IMR-90 (cell line): ENCODE results near the gene SPRR1B. TPM values are rescaled to one million over a fixed set of nuclear protein-coding genes. Genes with fewer than 3 reads are reported as not detected.

Source experiments
- ATAC-seq: fragments of 200-7000 bp; cut with Tn5 transposase; 2 replicates; pipeline ENCODE4 v1.9.1; 2020; ENCODE audit warnings: low read depth, mild to moderate bottlenecking, moderate library complexity
- BruUV-seq: library from RNA; stranded (reverse); fragments of 400-500 nt; replicated peaks from 2 replicates; lab custom pipeline; 2021; lab: Mats Ljungman, UMichigan
- CTCF ChIA-PET: fragments of 300-600 bp; formaldehyde crosslinking; extraction: SDS; loops from one replicate; lab custom pipeline; 2021; ENCODE audit warnings: antibody characterized with exemption; lab: Yijun Ruan, JAX
- POLR2A ChIA-PET: fragments of 300-600 bp; sonication (Branson Sonifier 250); formaldehyde crosslinking; loops from one replicate; lab custom pipeline; 2022; ENCODE audit warnings: antibody characterized with exemption; ENCODE audit not compliant: unreplicated experiment; lab: Charles Lee
- DNase-seq: peaks from one replicate; pipeline ENCODE4 v3.0.0; 2013
- H2AFZ ChIP-seq: replicated peaks from 2 replicates; pipeline ENCODE3; 2013; ENCODE audit warnings: low read length, mild to moderate bottlenecking; ENCODE audit not compliant: poor library complexity
- H2AK5ac ChIP-seq: 2 replicates; pipeline ENCODE4 v1.6.1; 2013; ENCODE audit warnings: low read depth, low read length, inconsistent platforms
- H2AK9ac ChIP-seq: replicated peaks from 2 replicates; pipeline ENCODE3; 2013; ENCODE audit warnings: mild to moderate bottlenecking, low read depth, low read length, moderate library complexity; ENCODE audit not compliant: poor library complexity
- H2BK120ac ChIP-seq: 2 replicates; pipeline ENCODE4 v1.6.1; 2013; ENCODE audit warnings: low read depth, low read length, inconsistent platforms
- H2BK15ac ChIP-seq: 3 replicates; pipeline ENCODE4 v1.6.1; 2013; ENCODE audit warnings: low read depth, low read length, inconsistent platforms
- H2BK20ac ChIP-seq: 2 replicates; pipeline ENCODE4 v1.6.1; 2013; ENCODE audit warnings: low read depth, mild to moderate bottlenecking, inconsistent platforms, low read length, moderate library complexity
- H2BK5ac ChIP-seq: 2 replicates; pipeline ENCODE4 v1.6.1; 2013; ENCODE audit warnings: mild to moderate bottlenecking, low read depth, low read length, inconsistent platforms; ENCODE audit not compliant: poor library complexity, severe bottlenecking
- H3K14ac ChIP-seq: replicated peaks from 2 replicates; pipeline ENCODE4 v1.6.1; 2013; ENCODE audit warnings: low read depth, low read length, inconsistent platforms
- H3K18ac ChIP-seq: 2 replicates; pipeline ENCODE4 v1.6.1; 2013; ENCODE audit warnings: low read depth, low read length, control low read depth
- H3K23ac ChIP-seq: 2 replicates; pipeline ENCODE4 v1.6.1; 2013; ENCODE audit warnings: low read depth, low read length, inconsistent platforms
- H3K27ac ChIP-seq: 2 replicates; pipeline ENCODE4 v1.5.1; 2013; ENCODE audit warnings: mild to moderate bottlenecking, control low read depth, low read length; ENCODE audit not compliant: insufficient read depth
- H3K27me3 ChIP-seq: 2 replicates; pipeline ENCODE4 v1.6.1; 2013; ENCODE audit warnings: low read length; ENCODE audit not compliant: control insufficient read depth, insufficient read depth
- H3K36me3 ChIP-seq: 2 replicates; pipeline ENCODE4 v1.6.1; 2013; ENCODE audit warnings: low read length, mixed read lengths; ENCODE audit not compliant: control insufficient read depth, insufficient read depth
- H3K4ac ChIP-seq: 2 replicates; pipeline ENCODE4 v1.6.1; 2013; ENCODE audit warnings: low read depth, low read length, inconsistent platforms
- H3K4me1 ChIP-seq: 2 replicates; pipeline ENCODE4 v1.6.1; 2013; ENCODE audit warnings: low read length, mixed read lengths; ENCODE audit not compliant: control insufficient read depth, insufficient read depth
- H3K4me2 ChIP-seq: 2 replicates; pipeline ENCODE4 v1.6.1; 2013; ENCODE audit warnings: low read depth, mild to moderate bottlenecking, control low read depth, low read length, moderate library complexity
- H3K4me3 ChIP-seq: 2 replicates; pipeline ENCODE4 v1.5.1; 2013; ENCODE audit warnings: low read depth, mild to moderate bottlenecking, control low read depth, low read length, moderate library complexity; ENCODE audit not compliant: insufficient read depth
- H3K56ac ChIP-seq: 2 replicates; pipeline ENCODE4 v1.6.1; 2013; ENCODE audit warnings: low read length, inconsistent platforms; ENCODE audit not compliant: insufficient read depth; ENCODE audit errors: extremely low read depth
- H3K79me1 ChIP-seq, 2 experiments: 2 replicates each; pipeline ENCODE4 v1.6.1; 2013; ENCODE audit warnings: low read length in 2 of 2, inconsistent platforms in 1 of 2, low read depth in 1 of 2
- H3K9ac ChIP-seq: 2 replicates; pipeline ENCODE4 v1.6.1; 2013; ENCODE audit warnings: low read depth, low read length, control low read depth
- H3K9me1 ChIP-seq: 2 replicates; pipeline ENCODE4 v1.6.1; 2013; ENCODE audit warnings: low read length, inconsistent platforms; ENCODE audit not compliant: insufficient read depth
- H3K9me3 ChIP-seq: 2 replicates; pipeline ENCODE4 v1.6.1; 2013; ENCODE audit warnings: low read length; ENCODE audit not compliant: control insufficient read depth, insufficient read depth
- H4K20me1 ChIP-seq: 2 replicates; pipeline ENCODE4 v1.6.1; 2013; ENCODE audit warnings: low read length, inconsistent platforms; ENCODE audit not compliant: insufficient read depth
- H4K5ac ChIP-seq: 2 replicates; pipeline ENCODE4 v1.6.1; 2013; ENCODE audit warnings: mild to moderate bottlenecking, low read depth, low read length, control low read depth
- H4K8ac ChIP-seq, 2 experiments: 2 replicates each; pipeline ENCODE4 v1.6.1; 2013; ENCODE audit warnings: low read depth in 2 of 2, low read length in 2 of 2, control low read depth in 1 of 2, inconsistent platforms in 1 of 2
- H4K91ac ChIP-seq: 2 replicates; pipeline ENCODE4 v1.6.1; 2013; ENCODE audit warnings: low read depth, low read length, inconsistent platforms; ENCODE audit not compliant: insufficient read depth
- BHLHE40 ChIP-seq: fragments of 150-350 bp; IDR thresholded peaks from 2 replicates; pipeline ENCODE4 v1.6.1; 2016; ENCODE audit warnings: mild to moderate bottlenecking, low read depth, low read length
- CEBPB ChIP-seq: IDR thresholded peaks from 2 replicates; pipeline ENCODE4 v1.6.1; 2012; ENCODE audit warnings: low read depth, low read length, improper control_type of control experiment
- CHD1 ChIP-seq: IDR thresholded peaks from 2 replicates; pipeline ENCODE4 v1.6.1; 2012; ENCODE audit warnings: low read depth, low read length, improper control_type of control experiment
- CTCF ChIP-seq: conservative IDR thresholded peaks from 2 replicates; pipeline ENCODE4 v1.5.1; 2012; ENCODE audit warnings: mild to moderate bottlenecking, low read depth, low read length, improper control_type of control experiment
- ELK1 ChIP-seq: fragments of 150-350 bp; IDR thresholded peaks from 2 replicates; pipeline ENCODE4 v1.6.1; 2016; ENCODE audit warnings: low read depth, mild to moderate bottlenecking, low read length, moderate library complexity, borderline replicate concordance
- FOS ChIP-seq: fragments of 150-350 bp; IDR thresholded peaks from 2 replicates; pipeline ENCODE4 v1.6.1; 2016; ENCODE audit warnings: low read depth, low read length
- MAFK ChIP-seq: IDR thresholded peaks from 2 replicates; pipeline ENCODE4 v1.6.1; 2012; ENCODE audit warnings: low read depth, low read length, improper control_type of control experiment
- MAZ ChIP-seq: IDR thresholded peaks from 2 replicates; pipeline ENCODE4 v1.6.1; 2012; ENCODE audit warnings: low read depth, mild to moderate bottlenecking, low read length, improper control_type of control experiment, moderate library complexity, borderline replicate concordance
- MXI1 ChIP-seq: IDR thresholded peaks from 2 replicates; pipeline ENCODE4 v1.6.1; 2012; ENCODE audit warnings: low read depth, mild to moderate bottlenecking, low read length, moderate library complexity, borderline replicate concordance
- NFE2L2 ChIP-seq: fragments of 150-350 bp; IDR thresholded peaks from 2 replicates; pipeline ENCODE4 v1.6.1; 2016; ENCODE audit warnings: low read depth, mild to moderate bottlenecking, low read length
- POLR2A ChIP-seq: IDR thresholded peaks from 2 replicates; pipeline ENCODE4 v1.6.1; 2012; ENCODE audit warnings: mild to moderate bottlenecking, low read depth, low read length
- RAD21 ChIP-seq: IDR thresholded peaks from 2 replicates; pipeline ENCODE4 v1.6.1; 2012; ENCODE audit warnings: low read length, improper control_type of control experiment
- RCOR1 ChIP-seq: IDR thresholded peaks from 2 replicates; pipeline ENCODE4 v1.6.1; 2012; ENCODE audit warnings: mild to moderate bottlenecking, low read length, improper control_type of control experiment; ENCODE audit not compliant: insufficient replicate concordance
- RFX5 ChIP-seq: IDR thresholded peaks from 2 replicates; pipeline ENCODE4 v1.8.0; 2012; ENCODE audit warnings: low read depth, mild to moderate bottlenecking, low read length, moderate library complexity
- SMC3 ChIP-seq: fragments of 150-350 bp; IDR thresholded peaks from 2 replicates; pipeline ENCODE4 v1.6.1; 2016; ENCODE audit warnings: low read depth, mild to moderate bottlenecking, antibody characterized with exemption, low read length, moderate library complexity
- USF2 ChIP-seq: fragments of 150-350 bp; IDR thresholded peaks from 2 replicates; pipeline ENCODE4 v1.6.1; 2017; ENCODE audit warnings: mild to moderate bottlenecking, antibody characterized with exemption, low read length, low read depth
- whole genome bisulfite sequencing, 2 experiments: methylation state at CpG; one replicate each; pipeline versions ENCODE4 v1.1.5 to v1.1.7; 2013; ENCODE audit warnings: missing lambda C conversion rate in 2 of 2; ENCODE audit not compliant: insufficient read length in 1 of 2; ENCODE audit errors: extremely low coverage in 2 of 2; 5-methylcytosine and 5-hydroxymethylcytosine counted together
- dilution Hi-C: fragments of 300-500 bp; cut with HindIII; formaldehyde crosslinking; loops from one replicate; pipeline ENCODE4 v1.14.3; 2018; ENCODE audit warnings: low sequenced_read_pairs; ENCODE audit not compliant: unreplicated experiment
- in situ Hi-C: fragments of 300-500 bp; cut with MboI; formaldehyde crosslinking; loops from 3 replicates; pipeline ENCODE4 v1.14.3; 2019; ENCODE audit warnings: low sequenced_read_pairs, inconsistent platforms, mixed read lengths
- intact Hi-C: fragments of 100-400 bp; cut with micrococcal nuclease; formaldehyde crosslinking; loops from 2 replicates; pipeline ENCODE4 v1.10.0; 2022
- polyA plus RNA-seq, 3 experiments: library from polyadenylated mRNA; depleted of rRNA; stranded (reverse); fragments of >200 nt; gene quantifications; 2 replicates each; pipeline ENCODE4 v1.2.3, GENCODE V29; 2012; ENCODE audit warnings: low replicate concordance in 1 of 3
- total RNA-seq: library from RNA; depleted of rRNA; stranded (reverse); fragments of >200 nt; gene quantifications from 2 replicates; pipeline ENCODE4 v1.2.3, GENCODE V29; 2012

SPRR1B gene
- total and polyA plus RNA-seq, 2 of the 4 experiments (the other 2 are of a cell fraction), result not detected

- Histone ChIP-seq H2AK9ac (no peak overlapping the region), H2BK15ac (no peak overlapping the region), H3K27me3 (no peaks in the 10 kb centered on the region), H3K36me3 (no peaks in the 10 kb centered on the region), H3K79me1 (no peaks in the 10 kb centered on the region), H3K14ac (no peak overlapping the region), H3K9ac (no peak overlapping the region), H3K27ac (no peak overlapping the region), H3K4me2 (no peak overlapping the region), H4K91ac (no peak overlapping the region), H4K20me1 (no peaks in the 10 kb centered on the region), H3K23ac (no peak overlapping the region), H3K9me1 (no peaks in the 10 kb centered on the region), H2AFZ (no peak overlapping the region), H2BK5ac (no peak overlapping the region), H4K8ac (no peak overlapping the region), H3K4me3 (no peak overlapping the region), H3K18ac (no peak overlapping the region), H2BK120ac (no peak overlapping the region), H3K4me1 (no peaks in the 10 kb centered on the region), H2BK20ac (no peak overlapping the region), H3K9me3 (no peaks in the 10 kb centered on the region), H3K4ac (no peak overlapping the region), H3K56ac (no peak overlapping the region), H2AK5ac (no peak overlapping the region), H4K5ac (no peak overlapping the region)
- in situ Hi-C loops, result no loop called here
- intact Hi-C loops, result no loop called here
- dilution Hi-C loops, result no loop called here
- no CpG with 5 or more reads among the region's 1 CpG for WGBS, 2 experiments
- ATAC-seq (no peak), DNase-seq (no peak)
- POLR2A ChIA-PET, result no interaction called here
- TF ChIP-seq FOS (no peak), RFX5 (no peak), RAD21 (no peak), ELK1 (no peak), RCOR1 (no peak), BHLHE40 (no peak), POLR2A (no peak), MXI1 (no peak), CHD1 (no peak), USF2 (no peak), CTCF (no peak), CEBPB (no peak), NFE2L2 (no peak), MAFK (no peak), SMC3 (no peak), MAZ (no peak)
- BruUV-seq, result no TSS peak
- CTCF ChIA-PET, result interaction anchor here (0.6 to 0.7 kb wide), 2 partner anchors 42 to 941 kb away, joined by 3 read pairs; no protein-coding TSS in a partner anchor
These were observed 5.2 kb upstream of the SPRR1B start for GRCh38 chr1:153025797-153026196.
